Osteoblast (primary cell): Measurements from ENCODE around the gene SESN1. TPM values are rescaled to one million over a fixed set of nuclear protein-coding genes. Genes with fewer than 3 reads are reported as not detected.

Source experiments
- DNase-seq: peaks from one replicate; pipeline ENCODE4 v3.0.0; 2011; ENCODE audit warnings: low spot score, mixed read lengths; ENCODE audit not compliant: insufficient read length; ENCODE audit errors: missing footprints
- H2AFZ ChIP-seq: 2 replicates; pipeline ENCODE4 v1.6.0; 2011; ENCODE audit warnings: mild to moderate bottlenecking, low read length
- H3K27ac ChIP-seq: 2 replicates; pipeline ENCODE4 v1.5.1; 2011; ENCODE audit warnings: mild to moderate bottlenecking, low read depth, low read length, moderate library complexity
- H3K27me3 ChIP-seq: 2 replicates; pipeline ENCODE4 v1.6.0; 2012; ENCODE audit warnings: mild to moderate bottlenecking, control low read depth, inconsistent platforms, low read length, moderate library complexity; ENCODE audit not compliant: insufficient read depth
- H3K36me3 ChIP-seq: 2 replicates; pipeline ENCODE4 v1.5.1; 2011; ENCODE audit warnings: mild to moderate bottlenecking, low read length, control low read depth, moderate library complexity; ENCODE audit not compliant: insufficient read depth
- H3K4me1 ChIP-seq: 2 replicates; pipeline ENCODE4 v1.5.1; 2011; ENCODE audit warnings: mild to moderate bottlenecking, low read length, control low read depth, moderate library complexity; ENCODE audit not compliant: insufficient read depth
- H3K4me2 ChIP-seq: 2 replicates; pipeline ENCODE4 v1.6.0; 2011; ENCODE audit warnings: mild to moderate bottlenecking, low read length; ENCODE audit not compliant: insufficient read depth
- H3K4me3 ChIP-seq: fragments of 200-600 bp; sonication (generic); 3 replicates; pipeline ENCODE4 v1.5.1; 2012; ENCODE audit warnings: mild to moderate bottlenecking, low read length, inconsistent platforms; ENCODE audit not compliant: insufficient read depth
- H3K79me2 ChIP-seq: 2 replicates; pipeline ENCODE4 v1.6.0; 2012; ENCODE audit warnings: mild to moderate bottlenecking, low read length, control low read depth, inconsistent platforms; ENCODE audit not compliant: insufficient read depth
- H3K9me3 ChIP-seq: 2 replicates; pipeline ENCODE4 v1.5.1; 2011; ENCODE audit warnings: low read depth, low read length, control low read depth
- H4K20me1 ChIP-seq: 2 replicates; pipeline ENCODE4 v1.6.0; 2012; ENCODE audit warnings: mild to moderate bottlenecking, low read length, control low read depth; ENCODE audit not compliant: insufficient read depth
- total RNA-seq: library from RNA; depleted of rRNA; stranded (reverse); fragments of >200 nt; gene quantifications from 2 replicates; pipeline ENCODE4 v1.2.3, GENCODE V29; 2012
- TF ChIP-seq, protein P1 (sequence below): IDR thresholded peaks from 2 replicates; pipeline ENCODE4 v1.5.1; 2011; ENCODE audit warnings: mild to moderate bottlenecking, low read depth, low read length, moderate library complexity; ENCODE audit errors: extremely low read depth

Gene SESN1
- total RNA-seq, 1 donor, result 26.1 TPM

DNA sequence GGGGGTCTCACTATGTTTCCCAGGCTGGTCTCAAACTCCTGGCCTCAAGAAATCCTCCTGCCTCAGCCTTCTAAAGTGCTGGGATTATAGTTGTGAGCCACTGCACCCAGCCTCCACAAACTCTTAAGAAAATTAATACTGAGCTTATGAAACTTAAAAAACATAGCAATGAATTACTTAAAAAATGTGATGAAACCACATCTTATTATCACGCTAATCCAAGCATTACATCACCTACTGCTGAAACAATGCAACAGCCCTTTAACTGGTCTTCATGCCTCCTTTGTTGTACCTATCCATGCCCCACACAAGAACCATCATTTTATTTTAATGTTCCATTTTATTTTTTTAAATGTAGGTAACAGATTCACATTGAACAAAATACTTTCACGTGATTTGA lies 24.9 kb downstream of the SESN1 start:
- Histone ChIP-seq H3K9me3 (no peaks in the 10 kb centered on the region), H3K4me2 (no peak overlapping the region), H3K79me2 (no peaks in the 10 kb centered on the region), H3K27me3 (no peaks in the 10 kb centered on the region), H3K27ac (no peak overlapping the region), H2AFZ (no peak overlapping the region), H3K4me3 (no peak overlapping the region), H3K4me1 (peaks cover 8% of the 10 kb centered on the region), H4K20me1 (no peaks in the 10 kb centered on the region), H3K36me3 (no peaks in the 10 kb centered on the region)
- TF ChIP-seq, protein P1, sequence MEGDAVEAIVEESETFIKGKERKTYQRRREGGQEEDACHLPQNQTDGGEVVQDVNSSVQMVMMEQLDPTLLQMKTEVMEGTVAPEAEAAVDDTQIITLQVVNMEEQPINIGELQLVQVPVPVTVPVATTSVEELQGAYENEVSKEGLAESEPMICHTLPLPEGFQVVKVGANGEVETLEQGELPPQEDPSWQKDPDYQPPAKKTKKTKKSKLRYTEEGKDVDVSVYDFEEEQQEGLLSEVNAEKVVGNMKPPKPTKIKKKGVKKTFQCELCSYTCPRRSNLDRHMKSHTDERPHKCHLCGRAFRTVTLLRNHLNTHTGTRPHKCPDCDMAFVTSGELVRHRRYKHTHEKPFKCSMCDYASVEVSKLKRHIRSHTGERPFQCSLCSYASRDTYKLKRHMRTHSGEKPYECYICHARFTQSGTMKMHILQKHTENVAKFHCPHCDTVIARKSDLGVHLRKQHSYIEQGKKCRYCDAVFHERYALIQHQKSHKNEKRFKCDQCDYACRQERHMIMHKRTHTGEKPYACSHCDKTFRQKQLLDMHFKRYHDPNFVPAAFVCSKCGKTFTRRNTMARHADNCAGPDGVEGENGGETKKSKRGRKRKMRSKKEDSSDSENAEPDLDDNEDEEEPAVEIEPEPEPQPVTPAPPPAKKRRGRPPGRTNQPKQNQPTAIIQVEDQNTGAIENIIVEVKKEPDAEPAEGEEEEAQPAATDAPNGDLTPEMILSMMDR, result no peak
- DNase-seq, result no peak

DNA sequence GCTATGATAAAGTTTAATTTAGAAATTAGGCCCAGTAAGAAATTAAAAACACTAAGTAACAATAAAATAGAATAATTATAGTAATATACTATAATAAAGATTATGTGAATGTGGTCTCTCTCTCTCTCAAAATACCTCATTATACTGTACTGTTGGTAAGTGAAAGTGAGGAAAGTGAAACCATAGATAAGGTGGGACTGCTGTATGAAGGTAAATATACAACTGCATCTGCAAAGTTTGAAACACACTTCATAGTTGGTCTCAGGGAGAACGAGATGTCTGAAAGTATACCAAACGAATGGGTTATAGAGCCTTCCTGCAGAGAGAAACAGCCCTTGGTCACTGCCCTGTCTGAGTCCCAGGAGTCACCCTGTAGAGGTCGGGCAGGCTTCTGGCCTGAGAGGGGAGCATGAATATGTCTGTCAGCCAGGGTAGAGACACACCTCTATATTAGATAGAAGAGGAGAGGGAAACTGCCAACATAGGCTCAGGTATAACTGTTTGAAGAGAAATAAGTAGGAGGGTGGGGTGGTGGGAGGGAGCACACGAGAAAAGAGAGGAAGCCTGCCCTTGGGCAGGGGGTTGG lies 31.8 kb downstream of the SESN1 start:
- no peak for DNase-seq
- H3K4me1 ChIP-seq, result peaks cover 8% of the 10 kb centered on the region
- H4K20me1 ChIP-seq, result no peaks in the 10 kb centered on the region
- H3K27me3 ChIP-seq, result no peaks in the 10 kb centered on the region
- no peak overlapping the region for H3K4me2 ChIP-seq
- no peaks in the 10 kb centered on the region for H3K36me3 ChIP-seq
- no peak overlapping the region for H2AFZ ChIP-seq
- no peaks in the 10 kb centered on the region for H3K9me3 ChIP-seq
- no peak overlapping the region for H3K4me3 ChIP-seq
- TF ChIP-seq, protein P1, result no peak
- peaks cover 3% of the 10 kb centered on the region for H3K79me2 ChIP-seq
- no peak overlapping the region for H3K27ac ChIP-seq

DNA sequence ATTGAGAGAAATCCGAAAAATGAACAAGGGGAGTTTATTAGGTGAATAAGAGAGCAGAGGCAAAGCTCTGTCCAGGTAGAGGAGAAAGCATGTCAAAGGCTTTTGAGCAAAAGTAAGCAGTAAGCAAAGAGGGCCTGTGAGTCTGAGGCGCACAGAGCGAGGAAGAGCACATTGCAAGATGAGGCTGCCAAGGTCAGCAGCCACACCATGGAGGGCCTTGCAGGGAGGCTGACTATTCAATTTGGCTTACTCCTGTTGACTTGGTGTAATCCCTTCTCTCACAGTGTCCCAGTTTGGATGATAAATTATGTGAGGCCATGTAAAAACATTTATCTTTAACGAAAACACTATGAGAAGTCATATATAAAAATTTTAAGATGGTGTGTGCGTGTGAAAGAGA lies 32.4 kb downstream of the SESN1 start:
- H4K20me1 ChIP-seq, result no peaks in the 10 kb centered on the region
- no peak overlapping the region for H3K4me2 ChIP-seq
- H3K4me3 ChIP-seq, result no peak overlapping the region
- H3K36me3 ChIP-seq, result no peaks in the 10 kb centered on the region
- DNase-seq, result no peak
- H2AFZ ChIP-seq, result no peak overlapping the region
- TF ChIP-seq, protein P1, result no peak
- no peaks in the 10 kb centered on the region for H3K9me3 ChIP-seq
- H3K27ac ChIP-seq, result no peak overlapping the region
- H3K27me3 ChIP-seq, result no peaks in the 10 kb centered on the region
- peaks cover 8% of the 10 kb centered on the region for H3K4me1 ChIP-seq
- peaks cover 3% of the 10 kb centered on the region for H3K79me2 ChIP-seq

GRCh38 chr6:109060571-109060970 lies 34.1 kb downstream of the SESN1 start:
- Histone ChIP-seq H2AFZ (no peak overlapping the region), H3K36me3 (no peaks in the 10 kb centered on the region), H3K4me2 (no peak overlapping the region), H3K9me3 (no peaks in the 10 kb centered on the region), H4K20me1 (no peaks in the 10 kb centered on the region), H3K79me2 (peaks cover 3% of the 10 kb centered on the region), H3K4me3 (no peak overlapping the region), H3K27me3 (no peaks in the 10 kb centered on the region), H3K27ac (no peak overlapping the region), H3K4me1 (peaks cover 8% of the 10 kb centered on the region)
- TF ChIP-seq, protein P1, result no peak
- no peak for DNase-seq
